PC-9 (cell line): Measurements from ENCODE around the gene DTD2. TPM values are rescaled to one million over a fixed set of nuclear protein-coding genes. Genes with fewer than 3 reads are reported as not detected.

Source experiments
- BruUV-seq: library from RNA; stranded (reverse); fragments of 400-500 nt; replicated peaks from 2 replicates; lab custom pipeline; 2021; lab: Mats Ljungman, UMichigan
- CTCF ChIA-PET: fragments of 300-600 bp; sonication (Branson Sonifier 250); formaldehyde crosslinking; loops from one replicate; lab custom pipeline; 2022; ENCODE audit warnings: antibody characterized with exemption; lab: Charles Lee
- POLR2A ChIA-PET: fragments of 300-600 bp; sonication (Branson Sonifier 250); formaldehyde crosslinking; loops from one replicate; lab custom pipeline; 2022; ENCODE audit warnings: antibody characterized with exemption; ENCODE audit not compliant: unreplicated experiment; lab: Charles Lee
- DNase-seq, 2 experiments: peaks; one replicate each; pipeline versions ENCODE4 v3.0.0 to v3.0.0-alpha.2; 2015 to 2022; ENCODE audit warnings: mixed read lengths in 1 of 2
- H2AFZ ChIP-seq: fragments of 200-600 bp; sonication (generic); 2 replicates; pipeline ENCODE4 v1.8.1; 2017; ENCODE audit warnings: antibody characterized with exemption
- H3F3A ChIP-seq: fragments of 200-600 bp; sonication (generic); 2 replicates; pipeline ENCODE4 v1.8.1; 2017; ENCODE audit warnings: antibody characterized with exemption, mild to moderate bottlenecking, low read depth; ENCODE audit not compliant: insufficient read depth
- H3K27ac ChIP-seq: fragments of 200-600 bp; sonication (generic); 2 replicates; pipeline ENCODE4 v1.6.1; 2016; ENCODE audit warnings: mixed run types
- H3K27me3 ChIP-seq: fragments of 200-600 bp; sonication (generic); 2 replicates; pipeline ENCODE4 v1.6.1; 2016; ENCODE audit warnings: low read depth, mixed run types; ENCODE audit not compliant: insufficient read depth
- H3K36me3 ChIP-seq: fragments of 200-600 bp; sonication (generic); 2 replicates; pipeline ENCODE4 v1.6.1; 2016; ENCODE audit warnings: low read depth, mixed run types
- H3K4me1 ChIP-seq: fragments of 200-600 bp; sonication (generic); replicated peaks from 2 replicates; pipeline ENCODE4 v1.6.1; 2016; ENCODE audit warnings: mixed run types; ENCODE audit not compliant: insufficient read depth
- H3K4me2 ChIP-seq: fragments of 200-600 bp; sonication (generic); 2 replicates; pipeline ENCODE4 v1.6.1; 2017; ENCODE audit warnings: mixed run types
- H3K4me3 ChIP-seq: fragments of 200-600 bp; sonication (generic); 2 replicates; pipeline ENCODE4 v1.6.1; 2016; ENCODE audit warnings: mixed run types
- H3K79me2 ChIP-seq: fragments of 200-600 bp; sonication (generic); 2 replicates; pipeline ENCODE4 v1.6.1; 2017; ENCODE audit warnings: low read depth, mixed run types
- H3K9me2 ChIP-seq: fragments of 200-600 bp; sonication (generic); 2 replicates; pipeline ENCODE4 v1.8.1; 2017; ENCODE audit warnings: mild to moderate bottlenecking; ENCODE audit not compliant: insufficient read depth
- H3K9me3 ChIP-seq: fragments of 200-600 bp; sonication (generic); 2 replicates; pipeline ENCODE4 v1.8.1; 2016; ENCODE audit warnings: low read depth; ENCODE audit not compliant: insufficient read depth
- H4K20me1 ChIP-seq: fragments of 200-600 bp; sonication (generic); 2 replicates; pipeline ENCODE4 v1.8.1; 2017; ENCODE audit not compliant: insufficient read depth
- CTCF ChIP-seq: fragments of 200-600 bp; sonication (generic); conservative IDR thresholded peaks from 2 replicates; pipeline ENCODE4 v1.6.1; 2017; ENCODE audit warnings: mixed run types, antibody characterized with exemption, mild to moderate bottlenecking, moderate library complexity
- EZH2 ChIP-seq: fragments of 200-600 bp; sonication (generic); IDR thresholded peaks from 2 replicates; pipeline ENCODE4 v1.8.0; 2017; ENCODE audit warnings: antibody characterized with exemption, low read depth
- intact Hi-C: fragments of 100-400 bp; cut with micrococcal nuclease; formaldehyde crosslinking; loops from one replicate; pipeline ENCODE4 v1.10.0; 2022; ENCODE audit not compliant: unreplicated experiment
- total RNA-seq: library from RNA; stranded (reverse); gene quantifications from 2 replicates; pipeline ENCODE4 v1.2.3, GENCODE V29; 2021

DTD2 gene
- total RNA-seq, 1 experiment from 2014 or later, result 10.1 TPM

GRCh38 chr14:31445703-31446102 lies 11.6 kb downstream of the DTD2 start:
- CTCF ChIA-PET, result no interaction called here
- no peaks in the 10 kb centered on the region for H3K27me3 ChIP-seq
- H2AFZ ChIP-seq, result no peak overlapping the region
- H3K4me1 ChIP-seq, result peaks cover 18% of the 10 kb centered on the region
- no peaks in the 10 kb centered on the region for H4K20me1 ChIP-seq
- H3K9me2 ChIP-seq, result no peaks in the 10 kb centered on the region
- H3K79me2 ChIP-seq, result no peaks in the 10 kb centered on the region
- H3K36me3 ChIP-seq, result no peaks in the 10 kb centered on the region
- no TSS peak for BruUV-seq
- TF ChIP-seq CTCF (no peak), EZH2 (no peak)
- POLR2A ChIA-PET, result no interaction called here
- H3K4me2 ChIP-seq, result no peak overlapping the region
- H3K27ac ChIP-seq, result peak overlapping the region; percentile 32
- intact Hi-C loops, result no loop called here
- no peak for DNase-seq
- H3K4me3 ChIP-seq, result no peak overlapping the region
- no peaks in the 10 kb centered on the region for H3K9me3 ChIP-seq
- no peaks in the 10 kb centered on the region for H3F3A ChIP-seq

DNA sequence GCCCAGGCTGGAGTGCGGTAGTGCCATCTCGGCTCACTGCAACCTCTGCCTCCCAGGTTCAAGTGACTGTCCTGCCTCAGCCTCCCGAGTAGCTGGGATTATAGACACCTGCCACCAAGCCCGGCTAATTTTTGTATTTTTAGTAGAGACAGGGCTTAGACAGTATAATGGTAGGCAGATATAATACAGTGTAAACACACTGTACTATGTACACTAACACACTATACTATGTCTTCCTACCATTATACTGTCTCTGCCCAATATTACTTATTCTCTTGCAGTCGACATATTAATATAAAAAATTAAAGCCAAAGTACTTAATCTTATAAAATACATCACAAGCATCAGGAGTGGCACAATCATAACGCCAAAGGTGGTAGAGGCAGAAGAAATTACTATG lies 15.0 kb downstream of the DTD2 start:
- Histone ChIP-seq H3K4me1 (peaks cover 18% of the 10 kb centered on the region), H4K20me1 (no peaks in the 10 kb centered on the region), H3F3A (no peaks in the 10 kb centered on the region), H3K9me3 (no peaks in the 10 kb centered on the region), H3K36me3 (no peaks in the 10 kb centered on the region), H3K4me3 (no peak overlapping the region), H3K79me2 (no peaks in the 10 kb centered on the region), H2AFZ (no peak overlapping the region), H3K9me2 (no peaks in the 10 kb centered on the region), H3K27me3 (no peaks in the 10 kb centered on the region), H3K27ac (peak overlapping the region; percentile 58), H3K4me2 (0 out of 2 replicates have a peak overlapping the region, but pooled peaks have one; percentile 8)
- ChIA-PET POLR2A (interaction anchor here (0.6 to 0.9 kb wide), 2 partner anchors 21 to 123 kb away, joined by 3 to 7 read pairs; no protein-coding TSS in a partner anchor), CTCF (interaction anchor here (0.6 kb wide), 1 partner anchor 976 kb away, joined by 5 read pairs; no protein-coding TSS in a partner anchor)
- TF ChIP-seq CTCF, result no peak
- TF ChIP-seq EZH2, result no peak
- no peak for DNase-seq
- intact Hi-C loops, result loop anchor here (1.0 kb wide), 1 partner anchor 15 kb away; the partner anchor contains the start of gene DTD2
- no TSS peak for BruUV-seq

DNA sequence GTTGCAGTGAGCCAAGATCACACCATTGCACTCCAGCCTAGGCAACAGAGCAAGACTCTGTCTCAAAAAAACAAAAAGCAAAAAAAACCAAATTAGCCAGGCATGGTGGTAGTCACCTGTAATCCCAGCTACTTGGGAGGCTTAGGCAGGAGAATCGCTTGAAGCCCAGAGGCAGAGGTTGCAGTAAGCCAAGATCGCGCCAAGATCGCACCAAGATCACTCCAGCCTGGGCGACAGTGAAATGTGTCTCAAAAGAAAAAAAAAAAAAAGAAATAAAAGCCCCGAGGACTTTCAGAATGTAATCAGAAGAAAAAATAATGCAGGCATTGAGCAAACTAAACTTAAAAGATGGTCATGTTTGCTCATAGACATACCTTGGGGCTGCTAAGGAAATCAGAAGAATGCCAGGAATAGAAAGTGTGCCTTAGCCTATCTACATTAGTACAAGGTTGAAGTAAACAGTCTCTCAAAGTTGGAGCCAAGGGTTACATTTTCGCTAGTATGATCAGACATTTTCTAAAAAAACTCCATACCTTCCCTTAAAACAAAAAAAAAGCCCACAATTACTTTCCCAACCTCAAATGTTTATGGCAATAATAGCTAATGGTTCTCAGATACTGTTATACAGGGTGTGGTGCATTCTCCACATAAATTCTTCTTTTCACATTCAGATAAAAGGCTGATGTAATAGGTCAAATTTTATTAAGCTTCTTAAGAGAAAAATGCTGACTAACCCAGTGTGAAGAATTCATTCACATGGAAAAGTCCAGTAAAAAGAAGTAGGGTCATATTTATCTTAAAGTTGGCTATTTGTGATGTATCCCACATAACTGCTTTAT lies 15.8 kb downstream of the DTD2 start:
- H3K4me3 ChIP-seq, result no peak overlapping the region
- intact Hi-C loops, result loop anchor here (1.0 kb wide), 1 partner anchor 16 kb away; the partner anchor contains the start of gene DTD2
- no peak overlapping the region for H2AFZ ChIP-seq
- H3K27ac ChIP-seq, result peak overlapping the region; percentile 58
- H3K4me1 ChIP-seq, result peaks cover 18% of the 10 kb centered on the region
- POLR2A ChIA-PET, result interaction anchor here (0.6 to 0.9 kb wide), 2 partner anchors 22 to 123 kb away, joined by 3 to 7 read pairs; no protein-coding TSS in a partner anchor
- CTCF ChIA-PET, result interaction anchor here (0.6 kb wide), 1 partner anchor 975 kb away, joined by 5 read pairs; no protein-coding TSS in a partner anchor
- H3K9me3 ChIP-seq, result no peaks in the 10 kb centered on the region
- H3K27me3 ChIP-seq, result no peaks in the 10 kb centered on the region
- H3K4me2 ChIP-seq, result peak overlapping the region; percentile 8; the same call in 1 of the 2 replicates
- no TSS peak for BruUV-seq
- H3K36me3 ChIP-seq, result no peaks in the 10 kb centered on the region
- no peaks in the 10 kb centered on the region for H3F3A ChIP-seq
- no peaks in the 10 kb centered on the region for H3K9me2 ChIP-seq
- no peaks in the 10 kb centered on the region for H3K79me2 ChIP-seq
- H4K20me1 ChIP-seq, result no peaks in the 10 kb centered on the region
- DNase-seq, result peak in 1 of 2 experiments; percentile 51
- no peak for TF ChIP-seq CTCF
- TF ChIP-seq EZH2, result no peak
